Mucosa of descending colon (tissue), 3 donors: Measurements from ENCODE around the gene NAP1L4. TPM values are rescaled to one million over a fixed set of nuclear protein-coding genes. Genes with fewer than 3 reads are reported as not detected.
A peak's percentile ranks its signal among the peaks of the same experiment; 100 is the strongest.
"Not testable (repeated sequence)": the region's sequence is repeated elsewhere in the genome, so short reads cannot be mapped to it uniquely, and the experiment has no call there.

Experiments
- ATAC-seq: fragments of 200-7000 bp; cut with Tn5 transposase; one replicate; pipeline ENCODE4 v1.9.1; 2020; ENCODE audit warnings: mild to moderate bottlenecking, moderate library complexity
- DNase-seq, 3 donors: peaks; one replicate each; pipeline ENCODE4 v3.0.0-alpha.2; 2020
- H3K36me3 ChIP-seq: fragments of 200-600 bp; one replicate; pipeline ENCODE4 v1.8.0; 2021; ENCODE audit warnings: low read depth, mild to moderate bottlenecking
- H3K4me1 ChIP-seq: fragments of 200-600 bp; one replicate; pipeline ENCODE4 v1.8.0; 2021; ENCODE audit warnings: low read depth, mild to moderate bottlenecking
- H3K4me3 ChIP-seq: fragments of 200-600 bp; one replicate; pipeline ENCODE4 v1.8.0; 2021; ENCODE audit warnings: mild to moderate bottlenecking
- H3K9me3 ChIP-seq: fragments of 200-600 bp; one replicate; pipeline ENCODE4 v1.8.0; 2021; ENCODE audit warnings: mild to moderate bottlenecking
- CTCF ChIP-seq: fragments of 200-600 bp; IDR thresholded peaks from one replicate; pipeline ENCODE4 v1.8.0; 2022; ENCODE audit warnings: antibody characterized with exemption, mild to moderate bottlenecking
- intact Hi-C, 2 donors: fragments of 100-400 bp; cut with DNase I in 1 of 2; cut with micrococcal nuclease in 1 of 2; formaldehyde crosslinking; loops; one replicate each; pipeline versions ENCODE4 v1.11.0 to v1.11.1; 2022; cut with DNase I, micrococcal nuclease
- total RNA-seq, 3 donors: library from RNA; stranded (reverse); fragmentation: NEBNext Ultra II Directional in 2 of 3; extraction: Animal tissue kit (Norgen Biotek cat#: 25700) in 2 of 3; gene quantifications; one replicate each; pipeline versions ENCODE4 v1.2.1 to v1.2.4, GENCODE V29; 2021 to 2023
- donor health status: DM: no; HTN: no; CAD: no; lungs with moderate emphysema.
- donor health status: DM: no; HTN: no; CAD: no.
- donor health status: DM: no; HTN: yes; CAD: no.

The NAP1L4 gene
- total RNA-seq, 3 donors from 2014 or later = 94.0 to 116 (median 99.8) TPM

GRCh38 chr11:2942872-2943710 lies 49.0 kb downstream of the NAP1L4 start:
- no peak for TF ChIP-seq CTCF
- Histone ChIP-seq H3K9me3 (peaks cover 4% of the 10 kb centered on the region), H3K4me1 (peaks cover 46% of the 10 kb centered on the region), H3K4me3 (no peak overlapping the region), H3K36me3 (no peaks in the 10 kb centered on the region)
- peak in 1 of 3 donors; percentile 51 for DNase-seq
- intact Hi-C loops = no loop called here
- ATAC-seq = no peak

GRCh38 chr11:2942447-2942846 lies 49.7 kb downstream of the NAP1L4 start:
- peak in 1 of 3 donors; percentile 48 for DNase-seq
- TF ChIP-seq CTCF = no peak
- H3K4me1 ChIP-seq = peaks cover 46% of the 10 kb centered on the region

GRCh38 chr11:2940921-2941821 lies 51.0 kb downstream of the NAP1L4 start:
- no peak for TF ChIP-seq CTCF
- peaks cover 46% of the 10 kb centered on the region for H3K4me1 ChIP-seq
- H3K4me3 ChIP-seq = no peak overlapping the region
- ATAC-seq = peak; percentile 68
- DNase-seq = peak; percentile 64 to 84 (median 82)
- peaks cover 9% of the 10 kb centered on the region for H3K9me3 ChIP-seq
- H3K36me3 ChIP-seq = no peaks in the 10 kb centered on the region
- intact Hi-C loops = no loop called here

More at GRCh38 chr11:2942447-2942846, 49.7 kb downstream of the NAP1L4 start:
- H3K36me3 ChIP-seq = no peaks in the 10 kb centered on the region
- ATAC-seq = no peak
- H3K9me3 ChIP-seq = peaks cover 8% of the 10 kb centered on the region
- H3K4me3 ChIP-seq = no peak overlapping the region
- intact Hi-C loops = no loop called here

GRCh38 chr11:2940147-2940920 lies 51.8 kb downstream of the NAP1L4 start:
- no peak for TF ChIP-seq CTCF
- Histone ChIP-seq H3K4me3 (no peak overlapping the region), H3K36me3 (no peaks in the 10 kb centered on the region), H3K9me3 (peaks cover 9% of the 10 kb centered on the region), H3K4me1 (peaks cover 39% of the 10 kb centered on the region)
- ATAC-seq (peak; percentile 84), DNase-seq (peak; percentile 69 to 86 (median 83))
- intact Hi-C loops = no loop called here

- intact Hi-C loops, H3K4me3 ChIP-seq, ATAC-seq, H3K9me3 ChIP-seq, DNase-seq, H3K36me3 ChIP-seq: not testable (repeated sequence)
- H3K4me1 ChIP-seq = peaks cover 28% of the 10 kb centered on the region
These were observed 53.4 kb downstream of the NAP1L4 start for GRCh38 chr11:2938458-2939418.

- intact Hi-C loops, H3K9me3 ChIP-seq, H3K4me3 ChIP-seq, H3K36me3 ChIP-seq, ATAC-seq, DNase-seq: not testable (repeated sequence)
- peaks cover 28% of the 10 kb centered on the region for H3K4me1 ChIP-seq
These were observed 54.3 kb downstream of the NAP1L4 start for GRCh38 chr11:2937641-2938457.
